ENCODE measurements around the gene HSP90AA1.
"Not testable (repeated sequence)": the region's sequence is repeated elsewhere in the genome, so short reads cannot be mapped to it uniquely, and the experiment has no call there.

The HSP90AA1 gene

DNA sequence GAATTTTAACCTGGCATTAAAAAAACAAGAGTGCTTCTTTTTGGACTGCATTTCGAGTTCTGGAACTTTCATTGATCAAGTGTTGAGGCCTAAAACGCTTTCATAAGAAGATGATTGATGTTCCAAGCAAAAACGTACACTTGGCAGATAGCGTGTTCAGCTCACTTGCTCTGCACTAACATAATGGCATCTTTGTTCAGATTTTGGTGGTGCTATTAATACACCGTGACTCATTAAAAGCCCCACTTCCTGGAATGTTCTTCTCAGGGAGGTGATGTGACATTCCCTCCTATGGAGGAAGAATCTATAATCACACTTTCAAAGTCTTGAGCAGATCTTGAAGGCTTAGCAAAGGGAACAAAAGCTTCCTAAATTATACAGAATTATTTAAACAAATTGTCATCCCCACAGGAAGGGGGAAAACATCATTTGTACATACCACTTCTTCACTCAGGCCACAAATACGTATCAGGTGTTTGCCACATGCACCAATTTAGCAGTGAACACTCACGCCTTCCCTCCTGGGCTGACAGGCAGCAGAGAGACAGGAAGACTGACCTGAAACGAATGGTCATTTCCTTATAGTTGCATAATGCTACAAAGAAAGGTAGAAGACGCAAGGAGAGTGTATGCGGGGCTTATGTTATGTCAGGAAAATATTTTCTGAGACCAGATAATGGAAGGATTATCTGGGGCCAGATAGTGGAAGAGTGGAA, 15.4 kb downstream of the HSP90AA1 start:
- DNase-seq (ENCODE audit: low read depth in 2 of 2), result no peak

DNA sequence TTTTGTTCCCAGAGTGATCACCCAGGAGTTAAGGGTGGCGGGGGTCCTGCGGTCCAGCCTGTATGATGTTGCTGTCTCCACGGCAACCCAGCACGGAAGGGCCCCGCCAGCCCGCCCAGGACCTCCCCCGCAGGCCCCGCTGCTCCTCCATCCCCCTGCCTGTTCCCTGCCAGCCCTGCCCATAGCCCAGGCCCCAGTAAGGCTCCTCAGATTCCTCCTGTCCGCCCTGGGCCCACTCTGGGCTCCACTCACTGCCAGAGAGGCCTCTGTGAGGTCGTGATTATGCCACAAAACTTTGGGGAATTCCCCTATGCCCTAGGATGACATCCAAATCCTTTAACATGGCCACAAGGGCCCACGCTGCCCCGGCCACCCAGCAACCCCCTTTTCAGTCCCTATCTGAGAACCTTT, 20.8 kb downstream of the HSP90AA1 start:
- no peak for DNase-seq (ENCODE audit: low read depth in 2 of 2)

- not testable (repeated sequence) for DNase-seq (ENCODE audit: low read depth in 2 of 2)
These were observed 22.3 kb downstream of the HSP90AA1 start for GRCh38 chr14:102064590-102064989.

- no peak for DNase-seq (ENCODE audit: low read depth in 2 of 2)
These were observed 22.9 kb downstream of the HSP90AA1 start for GRCh38 chr14:102063808-102064429.

DNA sequence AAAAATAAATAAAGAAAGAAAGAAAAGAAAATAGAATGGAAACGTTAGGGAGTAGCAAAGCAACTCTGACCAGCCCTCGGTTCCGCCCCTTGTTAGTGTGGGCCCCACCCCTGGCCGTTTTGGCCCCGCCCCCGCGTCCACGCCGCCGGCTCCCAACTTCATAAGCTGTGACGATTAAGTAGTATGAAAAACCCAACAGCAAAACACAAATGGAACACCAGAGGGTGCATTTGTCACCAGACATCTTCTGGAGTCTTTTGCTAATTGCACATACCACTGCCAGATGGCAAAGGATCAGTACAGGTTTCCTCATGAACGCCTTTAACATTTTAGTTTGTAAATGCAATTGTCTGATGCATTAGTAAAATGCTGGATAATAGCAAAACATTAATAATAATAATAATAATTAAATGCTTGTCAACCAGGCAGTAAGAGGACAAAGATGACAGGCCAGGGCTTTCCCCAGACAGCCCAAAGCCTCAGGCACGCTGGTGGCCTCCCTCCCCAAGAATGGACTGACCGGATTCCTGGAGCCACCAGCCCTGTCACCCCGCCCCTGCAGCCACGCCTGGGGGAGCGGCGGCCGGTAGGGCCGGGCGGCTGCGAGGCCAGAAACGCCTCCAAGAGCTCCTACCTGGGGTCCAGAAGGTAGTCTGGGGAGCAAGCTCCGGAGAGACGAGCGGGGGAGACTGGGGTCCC, 23.6 kb downstream of the HSP90AA1 start:
- peak; percentile 43 to 67 for DNase-seq (ENCODE audit: low read depth in 2 of 2)

- DNase-seq (ENCODE audit: low read depth in 2 of 2), result no peak
These were observed 27.9 kb downstream of the HSP90AA1 start for GRCh38 chr14:102058961-102059360.

DNA sequence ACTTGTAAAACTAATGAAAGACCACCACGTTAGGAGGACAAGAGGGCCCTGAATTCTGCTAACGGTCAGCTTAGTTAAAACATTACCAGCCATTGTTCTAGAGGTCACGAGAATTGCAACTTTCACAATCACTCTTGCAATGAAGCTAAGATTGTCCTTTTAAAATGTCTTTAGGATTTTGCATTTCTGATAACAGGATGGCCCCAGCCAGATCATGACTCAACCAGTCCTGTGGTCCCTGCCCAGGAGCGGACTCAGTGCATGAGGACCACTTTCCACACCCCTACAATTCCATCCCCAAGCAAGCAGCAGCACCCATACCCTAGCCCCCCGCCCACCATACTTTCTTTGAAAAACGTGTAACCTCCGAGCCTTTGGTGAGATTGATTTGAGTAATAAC, 28.7 kb downstream of the HSP90AA1 start:
- no peak for DNase-seq (ENCODE audit: low read depth in 2 of 2)

DNA sequence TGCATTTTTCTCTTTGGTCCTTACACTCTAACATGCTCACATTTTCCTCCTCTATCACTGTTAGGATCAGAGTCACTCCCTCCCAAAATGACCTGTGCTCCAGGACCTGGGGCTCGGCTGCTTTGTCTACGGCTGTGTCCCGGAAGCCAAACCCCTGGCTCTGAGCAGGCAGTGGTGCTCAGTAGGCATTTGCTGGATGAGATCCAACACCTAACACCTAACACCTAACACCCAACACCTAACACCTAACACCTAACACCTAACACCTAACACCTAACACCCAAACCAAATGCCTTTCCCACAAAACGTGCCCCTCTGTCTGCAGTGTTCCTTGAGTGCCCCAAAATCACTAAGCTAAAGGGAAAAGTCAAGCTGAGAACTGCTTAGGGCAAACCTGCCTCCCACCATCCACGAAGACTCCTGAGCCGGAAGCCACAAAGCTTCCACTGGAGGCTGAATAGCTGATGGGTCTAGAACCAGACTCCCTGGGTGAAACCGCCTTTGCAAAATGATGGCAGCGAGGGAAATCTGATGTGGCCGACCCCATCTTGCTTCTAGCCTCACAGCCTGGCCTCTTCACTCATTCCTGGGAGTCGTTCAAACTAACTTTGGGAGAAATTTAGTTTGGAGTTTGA, 29.2 kb downstream of the HSP90AA1 start:
- DNase-seq (ENCODE audit: low read depth in 2 of 2), result no peak

- no peak for DNase-seq (ENCODE audit: low read depth in 2 of 2)
These were observed 30.0 kb downstream of the HSP90AA1 start for GRCh38 chr14:102056694-102057442.

- no peak for DNase-seq (ENCODE audit: low read depth in 2 of 2)
These were observed 31.5 kb downstream of the HSP90AA1 start for GRCh38 chr14:102055181-102055901.

DNA sequence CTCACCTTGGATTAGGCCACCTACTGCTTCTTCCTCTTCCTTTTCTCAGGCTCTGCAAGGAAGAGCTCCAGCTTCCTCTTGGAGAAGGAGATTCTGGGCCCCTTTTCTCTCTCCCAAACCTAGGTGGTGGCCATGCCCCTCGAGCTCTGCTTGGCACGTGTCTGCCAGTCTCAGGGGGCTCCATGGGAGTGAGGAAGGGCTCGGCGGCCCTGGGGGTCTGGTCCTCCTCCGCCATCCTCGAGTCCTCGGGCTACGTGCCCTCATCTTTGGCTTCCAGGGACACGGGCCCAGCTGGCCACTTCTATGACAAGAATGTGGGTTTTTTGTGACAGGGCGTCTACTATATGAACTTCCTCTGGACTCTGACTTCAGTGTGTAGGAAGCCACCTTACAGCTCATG, 34.3 kb downstream of the HSP90AA1 start:
- no peak for DNase-seq (ENCODE audit: low read depth in 2 of 2)

GRCh38 chr14:102050625-102051024, 36.2 kb downstream of the HSP90AA1 start:
- DNase-seq (ENCODE audit: low read depth in 2 of 2), result no peak

DNA sequence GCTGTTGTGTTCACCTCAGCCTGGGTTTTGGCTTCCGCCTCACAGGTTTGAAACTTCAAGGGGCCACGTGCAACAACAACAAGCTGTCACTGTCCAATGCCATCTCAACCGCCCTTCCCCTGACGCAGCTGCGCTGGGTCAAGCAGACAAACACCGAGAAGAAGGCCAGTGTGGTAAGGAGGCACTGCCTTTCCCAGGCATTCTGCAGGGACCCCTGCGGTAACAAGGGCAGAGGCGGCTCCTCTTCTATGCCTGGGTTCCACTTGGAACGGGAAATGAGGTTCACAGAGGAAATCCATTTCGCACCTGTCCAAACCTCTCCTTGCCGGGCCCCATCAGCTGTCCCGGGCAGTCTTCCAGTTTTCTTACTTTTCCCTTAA, 36.8 kb downstream of the HSP90AA1 start:
- DNase-seq (ENCODE audit: low read depth in 2 of 2), result no peak

GRCh38 chr14:102049258-102050025, 37.4 kb downstream of the HSP90AA1 start:
- no peak for DNase-seq (ENCODE audit: low read depth in 2 of 2)

DNA sequence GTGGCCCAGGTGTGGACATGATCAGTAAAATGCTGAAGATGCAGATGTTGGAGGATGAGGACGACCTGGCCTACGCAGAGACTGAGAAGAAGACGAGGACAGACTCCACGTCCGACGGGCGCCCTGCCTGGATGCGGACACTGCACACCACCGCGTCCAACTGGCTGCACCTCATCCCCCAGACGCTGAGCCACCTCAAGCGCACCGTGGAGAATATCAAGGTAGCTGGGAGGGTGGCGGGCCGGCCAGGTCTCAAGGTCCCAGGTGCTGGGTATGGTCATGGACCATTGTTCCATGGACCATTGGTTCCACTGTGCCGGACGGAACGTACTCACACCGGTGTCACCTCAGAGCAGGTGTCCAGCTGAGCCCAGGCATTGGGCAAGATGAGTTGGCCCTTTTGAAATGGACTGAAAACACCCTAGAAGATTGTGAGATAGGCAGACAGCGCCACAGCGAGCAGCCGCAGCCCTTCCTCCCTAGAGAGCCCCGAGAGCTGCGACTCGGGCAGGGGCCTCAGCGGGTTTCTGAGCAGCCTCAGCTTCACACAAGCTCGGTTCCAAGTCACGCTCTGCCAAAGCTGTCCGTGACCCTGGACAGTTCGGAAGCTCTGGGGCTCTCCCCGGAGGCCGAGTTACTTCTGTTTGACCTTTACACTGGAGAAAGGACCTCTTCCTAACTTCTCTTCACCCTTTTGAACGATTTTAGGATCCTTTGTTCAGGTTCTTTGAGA, 38.9 kb downstream of the HSP90AA1 start:
- no peak for DNase-seq (ENCODE audit: low read depth in 2 of 2)

GRCh38 chr14:102046337-102047278, 40.2 kb downstream of the HSP90AA1 start:
- DNase-seq (ENCODE audit: low read depth in 2 of 2), result no peak

DNA sequence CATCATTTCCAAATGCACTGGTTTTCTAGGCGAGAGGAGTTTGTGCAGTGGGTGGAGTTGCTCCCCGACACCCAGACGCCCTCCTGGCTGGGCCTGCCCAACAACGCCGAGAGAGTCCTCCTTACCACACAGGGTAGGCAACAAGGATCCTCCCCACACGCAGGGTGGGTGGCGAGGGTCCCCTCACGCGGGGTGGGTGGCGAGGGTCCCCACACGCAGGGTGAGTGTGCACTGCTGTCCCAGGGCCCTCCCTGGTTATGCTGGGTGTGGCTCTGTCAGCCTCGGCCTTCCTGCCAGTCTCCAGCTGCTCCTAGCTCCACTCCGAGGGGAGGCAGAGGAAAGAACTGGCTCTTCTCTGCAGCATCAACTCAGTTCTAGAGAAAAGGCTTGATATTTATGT, 42.3 kb downstream of the HSP90AA1 start:
- DNase-seq (ENCODE audit: low read depth in 2 of 2), result no peak

- no peak for DNase-seq (ENCODE audit: low read depth in 2 of 2)
These were observed 43.4 kb downstream of the HSP90AA1 start for GRCh38 chr14:102043251-102044025.
